ENCODE data around the gene CLIC1.
A peak's percentile ranks its signal among the peaks of the same experiment; 100 is the strongest.

CLIC1 gene

GRCh38 chr6:31690231-31691077 is 45.9 kb downstream of the CLIC1 start:
- no peak for TF ChIP-seq CTCF (conservative IDR thresholded peaks at IDR 0.05)
- H3K27ac ChIP-seq = no peak overlapping the region

GRCh38 chr6:31689249-31690110 is 46.9 kb downstream of the CLIC1 start:
- H3K27ac ChIP-seq = no peak overlapping the region
- TF ChIP-seq CTCF (conservative IDR thresholded peaks at IDR 0.05) = peak; percentile 48

DNA sequence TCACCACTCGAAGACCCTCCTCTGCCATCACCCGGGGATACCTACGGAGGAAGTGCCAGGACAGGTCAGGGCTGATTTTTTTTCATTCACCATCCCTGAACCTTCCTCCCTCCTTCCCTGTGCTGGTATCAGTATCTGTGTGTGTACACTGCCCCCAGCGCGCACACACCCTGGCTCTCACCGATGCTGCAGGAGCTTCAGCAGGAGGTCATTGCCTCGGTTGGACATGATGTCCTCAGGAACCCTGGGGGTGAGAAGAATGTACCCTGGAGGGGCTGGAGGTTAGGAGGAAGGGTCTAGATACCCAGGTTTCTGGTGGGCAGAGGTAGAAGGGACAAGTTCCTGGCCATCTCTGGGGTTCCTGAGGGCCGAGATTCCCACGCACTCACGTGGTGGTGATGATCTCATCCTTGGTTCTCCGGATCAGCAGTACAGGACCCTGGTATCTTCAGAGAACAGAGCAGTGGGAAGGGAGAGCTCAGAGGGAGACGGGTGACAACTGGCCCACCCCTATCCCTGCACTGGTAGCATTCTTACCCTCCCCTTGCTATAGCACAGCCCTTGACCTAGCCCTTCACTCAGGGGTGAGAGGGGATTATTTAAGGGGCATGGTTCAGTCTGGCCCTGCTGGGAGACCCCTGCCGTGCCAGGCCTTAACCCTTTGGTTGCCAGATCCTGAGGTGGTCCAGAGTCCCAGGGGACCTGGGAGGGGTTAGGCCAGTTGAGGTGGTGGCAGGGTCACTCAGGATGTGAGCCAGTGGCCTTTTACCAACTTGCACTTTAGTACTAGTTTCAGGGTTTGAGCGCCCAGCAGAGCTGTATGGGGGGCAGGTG is 48.3 kb downstream of the CLIC1 start:
- H3K27ac ChIP-seq = no peak overlapping the region
- TF ChIP-seq CTCF (conservative IDR thresholded peaks at IDR 0.05) = no peak

DNA sequence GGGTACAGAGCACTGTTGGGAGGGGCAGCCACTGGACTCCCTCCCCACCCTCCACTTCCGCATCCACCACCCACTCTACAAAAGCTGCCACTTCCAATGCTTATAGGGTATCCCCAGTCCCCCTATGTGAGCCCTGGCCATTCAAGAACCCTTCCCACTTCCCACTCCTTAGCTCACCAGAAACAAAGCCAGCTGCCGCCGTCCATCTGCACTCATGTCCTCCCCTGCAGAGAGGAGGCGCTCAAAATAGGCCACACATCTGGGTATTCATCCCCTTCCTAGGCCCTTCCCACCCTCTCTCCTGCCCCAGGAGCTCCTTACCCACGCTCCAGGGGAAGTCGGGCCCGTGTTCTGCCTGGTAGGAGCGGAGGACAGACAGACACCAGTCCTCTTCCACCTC is 49.0 kb downstream of the CLIC1 start:
- TF ChIP-seq CTCF (conservative IDR thresholded peaks at IDR 0.05) = no peak
- H3K27ac ChIP-seq = no peak overlapping the region

DNA sequence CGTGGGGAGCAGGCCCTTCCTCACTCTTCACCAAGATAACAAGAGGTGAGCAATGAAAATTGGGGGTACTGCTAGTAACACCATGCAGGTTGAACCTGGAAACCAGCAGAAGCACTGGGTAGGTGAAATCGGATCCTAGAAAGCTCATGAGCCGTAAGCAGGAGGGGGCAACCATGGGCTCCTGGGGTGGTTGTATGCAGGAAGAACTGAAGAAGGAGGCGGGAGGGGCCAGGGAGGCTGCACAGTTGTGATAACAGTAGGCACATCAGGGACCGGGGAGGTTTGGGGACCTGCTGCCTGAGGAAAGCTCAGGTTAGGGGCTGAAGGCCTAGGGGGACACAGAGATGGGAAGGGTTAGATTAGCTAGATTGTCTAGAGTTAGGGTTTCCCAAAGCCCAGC is 49.8 kb downstream of the CLIC1 start:
- TF ChIP-seq CTCF (conservative IDR thresholded peaks at IDR 0.05) = no peak
- H3K27ac ChIP-seq = no peak overlapping the region

- no peak overlapping the region for H3K27ac ChIP-seq
- TF ChIP-seq CTCF (conservative IDR thresholded peaks at IDR 0.05) = no peak
Observed at GRCh38 chr6:31683591-31683990, 52.7 kb downstream of the CLIC1 start.
